PC-3 (cell line): Measurements from ENCODE around the gene CNTN4. TPM values are rescaled to one million over a fixed set of nuclear protein-coding genes. Genes with fewer than 3 reads are reported as not detected.

Experiments
- ATAC-seq: fragments of 200-7000 bp; cut with Tn5 transposase; 2 replicates; pipeline ENCODE4 v1.9.1; 2020; ENCODE audit warnings: mild to moderate bottlenecking, moderate library complexity
- BruUV-seq: library from RNA; stranded (reverse); fragments of 400-500 nt; replicated peaks from 2 replicates; lab custom pipeline; 2021; lab: Mats Ljungman, UMichigan
- CTCF ChIA-PET: fragments of 300-600 bp; sonication (Branson Sonifier 250); formaldehyde crosslinking; loops from one replicate; lab custom pipeline; 2022; ENCODE audit warnings: antibody characterized with exemption; lab: Charles Lee
- POLR2A ChIA-PET: fragments of 300-600 bp; sonication (Branson Sonifier 250); formaldehyde crosslinking; loops from one replicate; lab custom pipeline; 2022; ENCODE audit warnings: antibody characterized with exemption; ENCODE audit not compliant: unreplicated experiment; lab: Charles Lee
- DNase-seq: peaks from one replicate; pipeline ENCODE4 v3.0.0-alpha.2; 2015
- H2AFZ ChIP-seq: fragments of 300-600 bp; sonication (generic); 2 replicates; pipeline ENCODE4 v1.6.0; 2016; ENCODE audit warnings: antibody characterized with exemption, low read length
- H3F3A ChIP-seq: fragments of 300-600 bp; sonication (generic); one replicate; pipeline ENCODE4 v1.6.0; 2017; ENCODE audit warnings: antibody characterized with exemption, low read length, control low read depth, mild to moderate bottlenecking; ENCODE audit not compliant: unreplicated experiment
- H3K27ac ChIP-seq: fragments of 300-600 bp; sonication (generic); 2 replicates; pipeline ENCODE4 v1.5.1; 2016; ENCODE audit warnings: mild to moderate bottlenecking, low read length
- H3K27me3 ChIP-seq: fragments of 300-600 bp; sonication (generic); 2 replicates; pipeline ENCODE4 v1.6.1; 2016; ENCODE audit warnings: low read length, mixed read lengths
- H3K36me3 ChIP-seq: fragments of 300-600 bp; sonication (generic); 2 replicates; pipeline ENCODE4 v1.6.1; 2016; ENCODE audit warnings: low read depth, mixed run types, low read length, mixed read lengths
- H3K4me1 ChIP-seq: fragments of 300-600 bp; sonication (generic); 2 replicates; pipeline ENCODE4 v1.5.1; 2016; ENCODE audit warnings: low read length; ENCODE audit not compliant: insufficient read depth
- H3K4me2 ChIP-seq: fragments of 300-600 bp; sonication (generic); 2 replicates; pipeline ENCODE4 v1.6.0; 2016; ENCODE audit warnings: low read length
- H3K4me3 ChIP-seq: fragments of 300-600 bp; sonication (generic); 2 replicates; pipeline ENCODE4 v1.5.1; 2016; ENCODE audit warnings: mild to moderate bottlenecking, low read length, mixed read lengths
- H3K79me2 ChIP-seq: fragments of 300-600 bp; sonication (generic); 2 replicates; pipeline ENCODE4 v1.6.1; 2017; ENCODE audit warnings: low read length, mixed read lengths
- H3K9ac ChIP-seq: fragments of 300-600 bp; sonication (generic); 2 replicates; pipeline ENCODE4 v1.6.0; 2016; ENCODE audit warnings: mild to moderate bottlenecking, low read length
- H3K9me2 ChIP-seq: fragments of 300-600 bp; sonication (generic); replicated peaks from 2 replicates; pipeline ENCODE4 v1.6.1; 2016; ENCODE audit warnings: mixed run types, low read length, mixed read lengths
- H3K9me3 ChIP-seq: fragments of 300-600 bp; sonication (generic); 2 replicates; pipeline ENCODE4 v1.6.1; 2016; ENCODE audit warnings: low read length, mixed read lengths
- H4K20me1 ChIP-seq: fragments of 300-600 bp; sonication (generic); 2 replicates; pipeline ENCODE4 v1.6.1; 2016; ENCODE audit warnings: low read length, mixed read lengths
- CTCF ChIP-seq: fragments of 300-600 bp; sonication (generic); conservative IDR thresholded peaks from 2 replicates; pipeline ENCODE4 v1.5.1; 2017; ENCODE audit warnings: antibody characterized with exemption, low read depth, mild to moderate bottlenecking, low read length
- EZH2 ChIP-seq: fragments of 300-600 bp; sonication (generic); IDR thresholded peaks from one replicate; pipeline ENCODE4 v1.6.1; 2017; ENCODE audit warnings: antibody characterized with exemption, mild to moderate bottlenecking, low read length; ENCODE audit not compliant: unreplicated experiment
- EZH2phosphoT487 ChIP-seq: fragments of 300-600 bp; sonication (generic); IDR thresholded peaks from 2 replicates; pipeline ENCODE4 v1.6.1; 2018; ENCODE audit warnings: mild to moderate bottlenecking, antibody characterized with exemption, low read length, borderline replicate concordance
- intact Hi-C: fragments of 100-400 bp; cut with micrococcal nuclease; formaldehyde crosslinking; loops from 2 replicates; pipeline ENCODE4 v1.9.0; 2023
- total RNA-seq: library from RNA; depleted of rRNA; stranded (reverse); fragments of >200 nt; gene quantifications from 2 replicates; pipeline ENCODE4 v1.2.3, GENCODE V29; 2014

Gene CNTN4
- total RNA-seq, 1 experiment from 2014 or later, result not detected

GRCh38 chr3:2517500-2518172 lies 419.0 kb downstream of the CNTN4 start:
- H3K36me3 ChIP-seq, result no peaks in the 10 kb centered on the region
- no peaks in the 10 kb centered on the region for H3K4me1 ChIP-seq
- intact Hi-C loops, result no loop called here
- TF ChIP-seq EZH2phosphoT487, result no peak
- no peak for TF ChIP-seq CTCF
- TF ChIP-seq EZH2, result no peak
- H4K20me1 ChIP-seq, result no peaks in the 10 kb centered on the region
- no peaks in the 10 kb centered on the region for H3K79me2 ChIP-seq
- POLR2A ChIA-PET, result no interaction called here
- no peak overlapping the region for H2AFZ ChIP-seq
- 0 out of 2 replicates have a peak, but pooled peaks cover 17% of the 10 kb centered on the region for H3K9me3 ChIP-seq
- no peak overlapping the region for H3K4me2 ChIP-seq
- H3F3A ChIP-seq, result no peaks in the 10 kb centered on the region
- no peaks in the 10 kb centered on the region for H3K9me2 ChIP-seq
- no peak overlapping the region for H3K27ac ChIP-seq
- no peaks in the 10 kb centered on the region for H3K27me3 ChIP-seq
- no TSS peak for BruUV-seq
- ATAC-seq (no peak), DNase-seq (no peak)
- no peak overlapping the region for H3K9ac ChIP-seq
- CTCF ChIA-PET, result no interaction called here
- no peak overlapping the region for H3K4me3 ChIP-seq

- intact Hi-C loops, result no loop called here
- BruUV-seq, result no TSS peak
- Histone ChIP-seq H3K27me3 (no peaks in the 10 kb centered on the region), H3K9me2 (no peaks in the 10 kb centered on the region), H3K9me3 (0 out of 2 replicates have a peak, but pooled peaks cover 16% of the 10 kb centered on the region), H3K27ac (no peak overlapping the region), H3K36me3 (no peaks in the 10 kb centered on the region), H4K20me1 (no peaks in the 10 kb centered on the region), H3K79me2 (no peaks in the 10 kb centered on the region), H3K4me3 (no peak overlapping the region), H3K9ac (no peak overlapping the region), H3K4me2 (no peak overlapping the region), H3F3A (no peaks in the 10 kb centered on the region), H3K4me1 (no peaks in the 10 kb centered on the region), H2AFZ (no peak overlapping the region)
- ChIA-PET POLR2A (no interaction called here), CTCF (no interaction called here)
- TF ChIP-seq EZH2phosphoT487 (no peak), CTCF (no peak), EZH2 (no peak)
- DNase-seq (no peak), ATAC-seq (no peak)
Measured at GRCh38 chr3:2523281-2523836, 424.7 kb downstream of the CNTN4 start.

GRCh38 chr3:2525968-2526367 lies 427.3 kb downstream of the CNTN4 start:
- Histone ChIP-seq H3K4me2 (no peak overlapping the region), H3K36me3 (no peaks in the 10 kb centered on the region), H3K9me2 (no peaks in the 10 kb centered on the region), H3K27me3 (no peaks in the 10 kb centered on the region), H3K9me3 (0 out of 2 replicates have a peak, but pooled peaks cover 24% of the 10 kb centered on the region), H3K4me3 (no peak overlapping the region), H3K4me1 (no peaks in the 10 kb centered on the region), H2AFZ (no peak overlapping the region), H3K27ac (no peak overlapping the region), H3K9ac (no peak overlapping the region), H4K20me1 (no peaks in the 10 kb centered on the region), H3F3A (no peaks in the 10 kb centered on the region), H3K79me2 (no peaks in the 10 kb centered on the region)
- BruUV-seq, result no TSS peak
- CTCF ChIA-PET, result no interaction called here
- POLR2A ChIA-PET, result no interaction called here
- ATAC-seq (no peak), DNase-seq (no peak)
- TF ChIP-seq CTCF (no peak), EZH2phosphoT487 (no peak), EZH2 (no peak)
- intact Hi-C loops, result no loop called here
